Hypothalamus (tissue), 51 donors: ENCODE data around the gene CTNNA2.
"Not testable (repeated sequence)": the region's sequence is repeated elsewhere in the genome, so short reads cannot be mapped to it uniquely, and the experiment has no call there.

Source experiments
- DNase-seq, 51 donors: peaks; one replicate each; lab custom pipeline; 2025; lab: John Stamatoyannopoulos, UW

CTNNA2 gene

GRCh38 chr2:80167284-80167808, 654.5 kb downstream of the CTNNA2 start:
- no peak for DNase-seq

GRCh38 chr2:80168037-80168436, 655.2 kb downstream of the CTNNA2 start:
- DNase-seq, result no peak

DNA sequence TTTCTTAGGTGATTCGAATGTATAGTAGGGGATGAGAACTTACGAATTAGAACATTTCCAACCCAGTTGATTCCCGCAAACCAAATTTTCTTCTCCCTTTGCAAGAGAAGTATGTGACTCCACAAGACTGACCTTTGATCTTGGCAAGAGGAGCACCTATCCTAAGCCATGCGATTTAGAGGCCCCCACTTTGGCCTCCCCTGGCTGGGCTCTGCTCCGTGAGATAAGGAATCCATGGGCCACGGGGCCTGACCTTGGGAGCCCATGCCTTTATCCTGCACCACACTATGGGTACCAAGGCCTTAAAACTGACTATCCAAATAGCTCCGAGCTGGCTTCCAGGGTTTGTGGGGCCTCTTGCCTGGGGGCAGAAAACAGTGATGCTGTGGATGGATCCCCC, 656.0 kb downstream of the CTNNA2 start:
- no peak for DNase-seq

DNA sequence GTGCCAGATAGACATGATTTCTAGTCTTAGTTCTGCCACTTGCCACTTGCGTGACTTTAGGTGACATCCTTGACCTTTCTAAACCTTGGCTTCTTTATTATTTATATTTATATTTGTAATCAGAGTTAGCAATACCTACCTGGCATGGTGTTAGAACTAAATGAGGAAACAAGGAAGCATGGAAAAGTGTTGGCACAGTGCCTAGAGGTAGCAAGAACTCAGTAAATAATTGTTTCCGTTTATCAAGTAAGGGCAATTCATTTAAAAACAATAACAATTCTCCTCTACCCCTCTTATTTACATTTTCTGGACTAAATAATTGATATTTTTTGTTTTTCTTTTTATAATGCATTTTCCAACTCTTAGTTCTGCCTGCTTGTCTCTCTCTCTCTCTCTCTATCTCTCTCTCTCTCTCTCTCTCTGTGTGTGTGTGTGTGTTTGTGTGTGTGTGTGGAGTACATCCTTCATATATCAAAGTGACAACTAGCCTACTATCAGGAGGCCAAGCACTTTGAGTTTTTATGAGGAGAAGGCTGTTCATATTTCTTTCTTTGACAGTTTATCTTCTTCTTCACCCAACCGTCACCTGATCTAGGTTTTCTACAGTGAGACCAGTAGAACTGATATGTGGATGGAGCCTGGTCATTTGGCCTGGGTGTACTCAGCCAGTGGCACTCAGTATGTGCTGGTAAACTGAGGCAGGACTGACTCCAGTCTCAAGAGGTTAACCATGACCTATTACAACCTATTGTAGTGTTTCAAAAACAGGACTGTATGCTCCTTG, 657.2 kb downstream of the CTNNA2 start:
- no peak for DNase-seq

DNA sequence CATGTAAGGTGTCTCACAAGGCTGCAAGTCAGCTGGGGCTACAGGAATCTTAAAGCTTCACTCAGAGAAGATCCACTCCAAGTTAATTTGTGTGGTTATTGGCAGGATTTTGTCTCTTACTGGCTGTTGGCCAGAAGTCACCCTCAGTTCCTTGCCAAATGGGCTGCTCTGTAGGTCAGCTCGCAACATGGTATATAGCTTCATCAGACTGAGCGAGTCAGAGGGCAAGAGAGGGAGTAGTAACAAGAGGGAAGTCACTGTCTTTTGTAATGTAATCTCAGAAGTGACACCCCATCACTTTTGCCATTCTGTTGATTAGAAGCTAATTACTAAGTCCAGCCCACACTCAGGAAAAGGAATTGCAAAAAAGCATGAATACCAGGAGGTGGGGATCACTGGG, 672.2 kb downstream of the CTNNA2 start:
- DNase-seq, result no peak

GRCh38 chr2:80186262-80186661, 673.4 kb downstream of the CTNNA2 start:
- no peak for DNase-seq

- no peak for DNase-seq
Measured at GRCh38 chr2:80187156-80187555, 674.3 kb downstream of the CTNNA2 start.

DNA sequence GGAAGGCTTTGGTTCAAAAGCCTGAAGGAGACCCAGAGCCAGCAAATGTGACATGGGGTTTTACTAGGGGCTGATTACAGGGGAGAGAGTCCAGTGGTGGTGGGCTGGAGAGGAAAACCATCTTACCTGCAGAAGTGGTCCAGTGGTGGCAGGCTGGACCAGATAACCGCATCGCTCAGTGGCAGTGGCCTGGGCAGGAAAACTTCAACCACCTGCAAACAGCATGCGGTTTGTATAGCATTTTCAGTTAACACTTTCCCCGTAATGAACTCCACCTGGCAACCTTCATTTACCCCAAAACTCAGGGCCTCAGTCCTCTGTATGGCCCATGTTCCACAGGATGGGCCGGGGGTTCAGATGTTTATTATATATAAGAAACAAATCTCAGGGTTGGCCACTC, 677.3 kb downstream of the CTNNA2 start:
- DNase-seq, result no peak

- no peak for DNase-seq
Measured at GRCh38 chr2:80193566-80193965, 680.7 kb downstream of the CTNNA2 start.

- DNase-seq, result no peak
Measured at GRCh38 chr2:80195034-80195433, 682.2 kb downstream of the CTNNA2 start.

GRCh38 chr2:80198042-80198441, 685.2 kb downstream of the CTNNA2 start:
- DNase-seq, result no peak

DNA sequence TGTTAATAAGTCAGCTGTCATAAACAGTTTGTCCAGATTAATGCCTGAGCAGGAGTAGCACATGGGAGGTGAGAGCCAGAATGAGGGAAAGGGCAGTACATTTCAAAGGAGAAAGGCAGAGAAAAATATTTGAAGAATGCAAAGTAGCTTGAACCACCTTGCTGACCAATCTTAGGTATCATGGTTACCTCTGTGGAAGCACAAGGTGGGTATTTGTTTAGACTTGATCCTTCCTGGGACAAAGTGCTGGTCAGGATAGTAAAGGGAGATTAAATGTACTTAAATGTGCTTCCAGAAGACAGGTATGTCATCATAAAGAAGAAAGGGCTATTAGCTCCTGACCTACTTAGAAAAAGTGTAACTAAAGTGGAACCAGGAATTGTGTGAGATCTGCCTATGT, 686.7 kb downstream of the CTNNA2 start:
- no peak for DNase-seq

GRCh38 chr2:80203929-80204328, 691.1 kb downstream of the CTNNA2 start:
- not testable (repeated sequence) for DNase-seq

GRCh38 chr2:80205498-80205897, 692.6 kb downstream of the CTNNA2 start:
- DNase-seq, result no peak

- DNase-seq, result no peak
Measured at GRCh38 chr2:80209458-80209857, 696.6 kb downstream of the CTNNA2 start.

DNA sequence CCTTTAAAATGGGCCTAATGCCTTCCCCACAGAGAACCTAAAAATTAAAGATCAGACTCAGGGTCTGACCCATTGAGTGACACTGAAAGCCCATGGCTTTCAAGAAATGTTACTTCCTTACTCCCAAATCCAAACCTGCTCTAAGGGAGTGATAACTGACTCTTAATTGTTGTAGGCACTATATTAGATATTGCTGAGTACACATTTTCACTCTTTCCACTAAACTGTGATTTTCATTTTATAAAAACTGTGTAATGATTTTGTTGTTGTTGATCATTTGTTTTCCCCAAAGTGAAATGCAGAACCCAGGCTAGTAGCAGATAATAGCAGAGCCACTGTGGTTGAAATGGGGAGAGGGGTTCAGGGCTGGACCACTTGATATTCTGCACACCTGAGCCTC, 704.6 kb downstream of the CTNNA2 start:
- no peak for DNase-seq

DNA sequence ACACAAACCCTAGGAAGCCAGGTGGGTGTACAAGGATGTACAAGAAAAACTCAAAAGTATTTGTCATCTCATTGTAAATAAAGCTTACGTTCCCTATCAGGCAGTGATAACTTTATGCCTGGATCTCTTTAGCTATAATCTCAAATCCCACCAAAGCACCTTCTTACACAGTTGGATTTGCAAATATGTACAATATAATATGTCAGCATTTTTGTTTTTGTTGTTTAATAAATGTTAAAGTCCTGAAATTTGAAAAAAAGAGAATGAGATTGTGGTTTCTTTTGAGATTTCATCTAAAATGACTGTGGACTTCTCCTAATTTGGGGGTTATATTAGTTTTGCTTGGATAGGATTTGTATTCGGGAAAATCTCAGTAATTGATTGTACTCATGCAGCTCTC, 709.8 kb downstream of the CTNNA2 start:
- no peak for DNase-seq

DNA sequence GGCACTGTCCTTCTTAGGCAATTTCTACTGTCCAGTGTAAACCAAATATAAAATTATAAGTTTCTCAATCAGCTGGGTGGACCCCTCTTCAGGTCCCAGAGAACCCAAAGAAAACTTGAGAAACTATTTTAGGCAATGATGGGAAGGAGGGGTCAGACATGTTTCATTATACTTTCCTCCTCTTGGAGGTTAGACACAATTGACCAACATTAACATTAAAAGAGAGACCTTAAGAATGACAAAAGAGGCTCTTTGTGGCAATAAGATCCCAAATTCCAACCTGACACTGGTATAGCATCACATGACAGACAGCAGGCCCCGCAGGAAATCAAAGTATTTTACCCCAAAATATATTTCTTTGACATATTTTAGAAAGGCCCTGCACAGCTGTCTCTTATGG, 718.6 kb downstream of the CTNNA2 start:
- DNase-seq, result no peak

DNA sequence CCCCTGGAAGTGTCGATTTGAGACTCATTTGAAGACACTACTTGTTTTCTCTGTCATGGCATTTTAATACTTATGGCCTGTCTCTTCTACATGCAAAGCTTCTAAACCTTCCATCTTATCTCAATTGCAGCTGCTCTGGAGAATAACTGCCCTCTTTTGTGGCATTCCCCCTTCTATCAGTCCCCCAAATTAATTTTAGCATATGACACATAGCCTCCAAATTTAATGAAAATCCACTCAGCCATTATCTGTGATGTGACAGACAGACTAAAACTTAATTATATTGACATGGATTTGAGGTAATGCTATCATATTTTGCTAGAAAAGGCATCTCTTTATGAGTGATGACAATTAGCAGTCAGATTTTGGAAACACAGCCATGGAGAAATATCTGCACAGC, 720.5 kb downstream of the CTNNA2 start:
- no peak for DNase-seq

- DNase-seq, result peak in 18 of 51 donors; percentile 1 to 56 (median 18)
Measured at GRCh38 chr2:80238692-80239469, 726.0 kb downstream of the CTNNA2 start.

GRCh38 chr2:80242355-80242910, 729.6 kb downstream of the CTNNA2 start:
- no peak for DNase-seq
